ENCODE results near the gene CDH4.

The CDH4 gene

DNA sequence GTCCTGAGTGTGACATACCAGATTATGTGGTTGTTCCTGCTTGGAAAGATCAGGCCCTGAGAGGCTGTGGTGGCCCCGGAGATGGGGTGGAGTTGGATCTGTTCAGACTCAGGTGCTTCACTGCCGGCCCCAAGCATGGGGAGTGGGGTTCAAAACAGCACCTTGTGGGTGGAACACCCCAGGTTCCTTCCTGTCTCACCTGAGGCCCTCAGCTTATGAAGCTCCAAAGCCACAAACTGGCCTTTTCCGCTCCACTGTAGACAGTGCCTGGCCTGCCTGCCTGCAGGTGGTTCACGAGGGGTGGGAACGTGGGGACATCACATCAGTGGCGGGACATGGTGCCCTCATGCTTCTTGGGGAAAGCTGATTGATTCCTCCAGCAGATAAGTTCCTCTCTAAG, 667.2 kb downstream of the CDH4 start:
- Mint-ChIP-seq H3K36me3 (no peaks in the 10 kb centered on the region), H3K4me3 (no peak overlapping the region), H3K4me1 (peaks cover 0 to 1% of the 10 kb centered on the region in 2 donors), H3K9me3 (no peaks in the 10 kb centered on the region), H3K27ac (no peak overlapping the region), H3K27me3 (peaks cover 18 to 22% of the 10 kb centered on the region in 2 donors)
- no peak for DNase-seq
- ATAC-seq (replicated peaks) = no peak

DNA sequence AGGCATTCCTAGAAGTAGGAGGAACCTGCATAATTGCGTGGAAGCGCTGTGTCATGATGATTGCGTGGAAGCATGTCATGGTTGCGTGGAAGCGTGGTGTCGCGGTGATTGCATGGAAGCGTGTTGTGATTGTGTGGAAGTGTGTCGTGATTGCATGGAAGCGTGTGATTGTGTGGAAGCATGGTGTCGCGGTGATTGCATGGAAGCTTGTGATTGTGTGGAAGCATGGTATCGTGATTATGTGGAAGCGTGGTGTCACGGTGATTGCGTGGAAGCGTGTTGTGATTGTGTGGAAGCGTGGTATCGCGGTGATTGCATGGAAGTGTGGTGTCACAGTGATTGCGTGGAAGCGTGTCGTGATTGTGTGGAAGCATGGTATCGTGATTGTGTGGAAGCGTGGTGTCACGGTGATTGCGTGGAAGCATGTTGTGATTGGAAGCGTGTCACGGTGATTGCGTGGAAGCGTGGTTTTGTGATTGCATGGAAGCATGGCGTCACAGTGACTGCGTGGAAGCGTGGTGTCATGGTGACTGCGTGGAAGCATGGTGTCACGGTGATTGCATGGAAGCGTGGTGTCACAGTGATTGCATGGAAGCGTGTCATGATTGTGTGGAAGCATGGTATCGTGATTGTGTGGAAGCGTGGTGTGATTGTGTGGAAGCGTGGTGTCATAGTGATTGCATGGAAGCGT, 667.8 kb downstream of the CDH4 start:
- no peak overlapping the region for H3K27ac Mint-ChIP-seq
- no peaks in the 10 kb centered on the region for H3K9me3 Mint-ChIP-seq
- H3K4me3 Mint-ChIP-seq = no peak overlapping the region
- peaks cover 12 to 18% of the 10 kb centered on the region in 2 donors for H3K27me3 Mint-ChIP-seq
- H3K36me3 Mint-ChIP-seq = no peaks in the 10 kb centered on the region
- ATAC-seq (replicated peaks) = no peak
- DNase-seq = no peak
- no peaks in the 10 kb centered on the region for H3K4me1 Mint-ChIP-seq

DNA sequence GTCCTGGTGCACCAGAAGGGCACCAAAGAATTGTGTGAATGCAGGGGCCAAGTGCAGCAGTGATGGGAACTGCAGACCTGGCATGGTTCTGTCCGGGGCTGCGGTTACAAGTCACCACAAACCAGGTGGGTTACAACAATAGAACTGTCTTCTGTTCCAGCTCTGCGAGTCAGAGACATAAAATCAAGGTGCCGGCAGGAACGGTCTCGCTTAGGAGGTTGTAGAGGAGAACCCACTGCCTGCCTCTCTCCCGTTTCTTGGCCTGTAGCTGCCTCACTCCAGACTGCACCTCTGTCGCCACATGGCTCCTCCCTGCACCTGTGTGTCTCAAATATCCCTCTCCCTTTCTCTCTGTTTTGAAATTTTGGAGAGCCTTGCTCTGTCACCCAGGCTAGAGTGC, 670.4 kb downstream of the CDH4 start:
- Mint-ChIP-seq H3K4me1 (no peaks in the 10 kb centered on the region), H3K27ac (no peak overlapping the region), H3K27me3 (no peaks in the 10 kb centered on the region), H3K4me3 (no peak overlapping the region), H3K36me3 (no peaks in the 10 kb centered on the region), H3K9me3 (no peaks in the 10 kb centered on the region)
- DNase-seq (no peak), ATAC-seq (replicated peaks) (no peak)

DNA sequence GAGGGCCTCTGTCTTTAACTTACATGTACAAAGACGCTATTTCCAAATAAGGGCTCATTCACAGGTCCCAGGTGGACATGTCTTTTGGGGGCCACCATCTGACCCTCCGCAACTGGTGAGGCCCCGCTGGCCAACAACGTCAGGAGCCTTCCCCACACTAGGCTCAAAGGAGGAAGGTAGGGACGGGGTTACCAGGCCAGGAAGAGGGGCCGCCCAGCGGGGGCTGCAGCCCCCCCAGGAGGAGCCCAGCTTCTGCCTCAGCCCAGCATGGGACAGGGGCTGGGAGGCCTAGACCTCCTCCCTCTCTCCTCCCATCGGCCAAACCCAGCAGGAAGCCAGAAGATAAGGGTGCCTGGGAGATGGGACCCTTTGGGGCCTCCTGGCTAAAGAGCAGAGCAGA, 670.9 kb downstream of the CDH4 start:
- H3K27me3 Mint-ChIP-seq = no peaks in the 10 kb centered on the region
- no peak overlapping the region for H3K27ac Mint-ChIP-seq
- H3K9me3 Mint-ChIP-seq = no peaks in the 10 kb centered on the region
- no peak for DNase-seq
- H3K36me3 Mint-ChIP-seq = no peaks in the 10 kb centered on the region
- H3K4me1 Mint-ChIP-seq = no peaks in the 10 kb centered on the region
- ATAC-seq (replicated peaks) = no peak
- H3K4me3 Mint-ChIP-seq = no peak overlapping the region

DNA sequence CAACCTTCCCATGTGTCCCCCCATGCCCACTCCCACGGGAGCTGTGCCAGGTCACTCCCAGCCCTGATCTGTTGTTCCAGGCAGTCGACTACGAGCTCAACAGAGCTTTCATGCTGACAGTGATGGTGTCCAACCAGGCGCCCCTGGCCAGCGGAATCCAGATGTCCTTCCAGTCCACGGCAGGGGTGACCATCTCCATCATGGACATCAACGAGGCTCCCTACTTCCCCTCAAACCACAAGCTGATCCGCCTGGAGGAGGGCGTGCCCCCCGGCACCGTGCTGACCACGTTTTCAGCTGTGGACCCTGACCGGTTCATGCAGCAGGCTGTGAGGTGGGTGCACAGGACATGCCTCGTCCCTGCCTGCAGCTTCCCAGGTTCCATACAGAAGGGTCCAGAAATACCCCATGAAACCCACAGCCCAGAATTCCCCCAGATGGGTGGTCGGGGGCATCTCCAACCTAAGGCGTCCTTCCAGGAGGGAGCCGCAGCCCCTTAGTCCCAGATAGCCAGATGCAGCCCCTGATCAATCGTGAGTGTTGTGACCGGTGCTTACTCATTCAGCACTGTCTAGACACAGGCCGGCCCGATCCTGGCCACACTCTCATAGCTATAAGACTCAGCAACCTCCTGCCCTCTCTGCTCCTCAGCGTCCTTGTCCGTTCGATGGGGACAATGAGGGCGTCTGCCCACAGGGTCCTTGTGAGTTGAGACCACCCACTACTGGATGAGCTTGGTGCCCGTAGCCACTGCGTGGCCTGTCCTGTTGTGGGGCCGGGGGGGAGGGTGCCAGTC, 671.5 kb downstream of the CDH4 start:
- H3K27ac Mint-ChIP-seq = no peak overlapping the region
- no peaks in the 10 kb centered on the region for H3K4me1 Mint-ChIP-seq
- ATAC-seq (replicated peaks) = no peak
- H3K36me3 Mint-ChIP-seq = no peaks in the 10 kb centered on the region
- H3K27me3 Mint-ChIP-seq = no peaks in the 10 kb centered on the region
- DNase-seq = no peak
- no peaks in the 10 kb centered on the region for H3K9me3 Mint-ChIP-seq
- H3K4me3 Mint-ChIP-seq = no peak overlapping the region

DNA sequence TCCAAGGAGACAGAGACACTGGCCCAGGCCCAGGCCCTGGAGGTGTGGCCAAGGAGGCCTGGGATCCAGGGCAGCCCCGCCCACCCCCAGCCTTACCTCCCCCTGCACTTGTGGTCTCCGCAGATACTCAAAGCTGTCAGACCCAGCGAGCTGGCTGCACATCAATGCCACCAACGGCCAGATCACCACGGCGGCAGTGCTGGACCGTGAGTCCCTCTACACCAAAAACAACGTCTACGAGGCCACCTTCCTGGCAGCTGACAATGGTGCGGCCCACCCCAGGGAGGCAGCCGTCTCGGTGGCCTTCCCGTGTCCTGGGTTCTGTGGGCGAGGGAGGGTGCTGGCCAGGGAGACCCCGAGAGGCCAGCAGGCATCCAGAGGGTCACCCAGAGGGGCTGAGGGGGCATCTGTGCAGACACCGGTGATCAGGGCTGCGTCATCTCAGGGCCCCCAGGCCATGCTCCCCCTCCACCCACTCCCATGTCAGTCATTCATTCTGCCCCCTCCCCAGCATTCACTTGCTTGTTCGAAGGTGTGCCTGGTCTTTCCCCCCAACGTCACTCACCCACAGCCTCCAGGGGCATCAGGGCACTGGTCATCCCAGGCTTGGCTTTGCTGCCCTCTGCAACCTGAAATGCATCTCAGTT, 672.3 kb downstream of the CDH4 start:
- no peak overlapping the region for H3K4me3 Mint-ChIP-seq
- DNase-seq (no peak), ATAC-seq (replicated peaks) (no peak)
- no peaks in the 10 kb centered on the region for H3K36me3 Mint-ChIP-seq
- H3K4me1 Mint-ChIP-seq = no peaks in the 10 kb centered on the region
- H3K27me3 Mint-ChIP-seq = no peaks in the 10 kb centered on the region
- H3K27ac Mint-ChIP-seq = no peak overlapping the region
- H3K9me3 Mint-ChIP-seq = no peaks in the 10 kb centered on the region

DNA sequence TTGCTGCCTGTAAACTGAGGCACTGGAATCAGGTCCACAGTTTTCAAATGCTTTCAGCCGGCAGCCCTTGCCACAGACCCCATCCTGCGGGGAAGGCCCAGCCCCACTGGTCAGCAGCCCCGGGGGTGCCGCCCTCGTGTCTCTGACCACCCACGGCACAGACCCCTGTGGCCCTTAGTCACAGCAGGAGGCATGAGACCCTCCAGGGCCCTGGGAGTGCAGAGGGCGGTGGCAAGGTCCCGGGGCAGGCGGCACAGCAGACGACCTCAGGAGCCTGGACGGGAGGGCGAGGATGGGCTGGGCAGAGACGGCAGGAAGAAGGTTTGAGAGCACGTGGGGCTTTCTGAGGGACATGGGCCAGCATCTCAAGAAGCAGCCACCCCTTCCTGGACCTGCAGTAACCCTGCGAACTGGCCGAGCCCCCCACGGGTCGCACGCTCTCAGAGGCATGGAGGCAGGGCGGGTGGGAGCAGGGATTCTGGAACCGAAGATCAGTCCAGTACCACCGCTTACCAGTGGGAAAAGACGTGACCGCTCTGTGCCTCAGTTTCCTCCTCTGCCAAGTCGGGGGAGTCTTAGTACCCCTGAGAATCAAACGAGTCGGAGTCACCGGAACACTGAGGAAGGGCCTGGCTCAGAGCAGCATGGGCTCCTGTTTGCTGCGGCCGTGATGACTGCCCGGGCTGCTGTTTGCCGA, 672.9 kb downstream of the CDH4 start:
- Mint-ChIP-seq H3K27me3 (no peaks in the 10 kb centered on the region), H3K9me3 (no peaks in the 10 kb centered on the region), H3K36me3 (no peaks in the 10 kb centered on the region), H3K27ac (no peak overlapping the region), H3K4me3 (no peak overlapping the region), H3K4me1 (no peaks in the 10 kb centered on the region)
- ATAC-seq (replicated peaks) (no peak), DNase-seq (no peak)

DNA sequence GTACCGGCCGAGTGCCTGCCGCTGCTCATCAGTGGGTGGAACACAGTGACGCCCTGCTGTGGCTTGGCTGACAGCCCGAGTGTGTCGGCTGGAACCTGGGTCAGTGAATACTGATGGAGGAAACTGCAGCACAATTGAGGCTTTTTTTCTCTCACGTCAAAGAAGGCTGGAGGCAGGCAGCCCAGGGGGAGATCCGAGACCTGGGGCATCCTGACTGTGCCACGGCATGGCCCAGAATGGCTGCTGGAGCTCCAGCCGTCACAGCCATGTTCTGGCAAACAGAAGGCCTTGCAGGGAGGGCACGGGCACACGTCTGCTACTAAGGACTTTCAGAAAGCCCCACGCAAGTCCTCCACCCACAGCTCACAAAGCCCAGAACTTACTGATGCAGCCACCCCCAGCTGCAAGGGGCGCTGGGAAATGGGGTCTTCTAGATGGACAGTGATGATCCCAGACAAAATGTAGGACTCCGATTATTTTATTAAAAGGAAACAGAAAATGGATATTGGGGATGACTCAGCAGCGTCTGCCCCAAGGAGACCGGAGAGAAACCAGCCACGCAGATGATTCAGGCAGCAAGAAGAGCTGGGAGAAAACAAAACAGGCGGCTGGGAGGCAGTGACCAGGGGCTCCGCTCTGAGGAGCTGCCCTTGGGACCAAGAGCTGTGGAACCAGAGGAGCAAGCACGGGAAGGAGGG, 673.6 kb downstream of the CDH4 start:
- no peaks in the 10 kb centered on the region for H3K4me1 Mint-ChIP-seq
- no peaks in the 10 kb centered on the region for H3K27me3 Mint-ChIP-seq
- no peak overlapping the region for H3K27ac Mint-ChIP-seq
- H3K9me3 Mint-ChIP-seq = no peaks in the 10 kb centered on the region
- DNase-seq (no peak), ATAC-seq (replicated peaks) (no peak)
- no peaks in the 10 kb centered on the region for H3K36me3 Mint-ChIP-seq
- H3K4me3 Mint-ChIP-seq = no peak overlapping the region

DNA sequence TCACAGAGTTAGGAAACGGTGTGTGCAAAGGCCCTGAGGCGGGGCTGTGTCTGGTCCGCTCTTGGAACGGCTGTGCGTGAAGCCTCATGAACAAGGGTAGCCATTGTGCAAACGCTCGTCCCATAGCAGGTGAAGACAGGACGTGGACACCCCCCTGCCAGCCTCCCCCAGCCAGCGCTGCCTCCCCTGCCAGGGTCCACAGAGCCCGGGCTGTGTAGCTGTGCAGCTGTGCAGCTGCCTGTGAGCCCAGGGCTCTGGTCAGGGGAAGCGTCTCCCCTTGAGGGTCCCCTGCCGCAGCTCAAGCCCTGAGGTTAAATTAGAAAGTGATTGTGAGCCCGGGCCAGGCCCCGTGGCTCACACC, 674.2 kb downstream of the CDH4 start:
- DNase-seq = no peak
- Mint-ChIP-seq H3K36me3 (no peaks in the 10 kb centered on the region), H3K9me3 (no peaks in the 10 kb centered on the region), H3K27ac (no peak overlapping the region), H3K4me1 (no peaks in the 10 kb centered on the region), H3K4me3 (no peak overlapping the region), H3K27me3 (no peaks in the 10 kb centered on the region)
- no peak for ATAC-seq (replicated peaks)

DNA sequence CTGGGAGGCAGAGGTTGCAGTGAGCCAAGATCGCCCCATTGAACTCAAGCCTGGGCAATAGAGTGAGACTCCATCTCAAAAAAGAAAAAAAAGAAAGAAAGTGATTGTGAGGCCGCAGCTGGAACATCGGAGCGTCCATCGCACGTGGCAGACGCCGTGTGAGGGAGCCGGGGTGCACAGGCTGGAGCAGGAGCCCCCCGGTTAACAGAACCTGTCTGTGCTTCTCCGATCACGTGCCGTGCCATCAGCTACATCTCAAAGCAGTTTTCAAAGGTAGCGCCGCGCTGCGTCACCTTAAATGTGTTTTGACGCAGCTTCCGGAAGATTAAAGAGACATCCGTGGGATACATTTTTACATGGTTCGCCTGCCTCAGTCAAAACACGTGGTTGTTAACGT, 674.7 kb downstream of the CDH4 start:
- H3K9me3 Mint-ChIP-seq = no peaks in the 10 kb centered on the region
- no peaks in the 10 kb centered on the region for H3K36me3 Mint-ChIP-seq
- no peaks in the 10 kb centered on the region for H3K27me3 Mint-ChIP-seq
- DNase-seq (no peak), ATAC-seq (replicated peaks) (no peak)
- H3K4me1 Mint-ChIP-seq = no peaks in the 10 kb centered on the region
- H3K27ac Mint-ChIP-seq = no peak overlapping the region
- no peak overlapping the region for H3K4me3 Mint-ChIP-seq

DNA sequence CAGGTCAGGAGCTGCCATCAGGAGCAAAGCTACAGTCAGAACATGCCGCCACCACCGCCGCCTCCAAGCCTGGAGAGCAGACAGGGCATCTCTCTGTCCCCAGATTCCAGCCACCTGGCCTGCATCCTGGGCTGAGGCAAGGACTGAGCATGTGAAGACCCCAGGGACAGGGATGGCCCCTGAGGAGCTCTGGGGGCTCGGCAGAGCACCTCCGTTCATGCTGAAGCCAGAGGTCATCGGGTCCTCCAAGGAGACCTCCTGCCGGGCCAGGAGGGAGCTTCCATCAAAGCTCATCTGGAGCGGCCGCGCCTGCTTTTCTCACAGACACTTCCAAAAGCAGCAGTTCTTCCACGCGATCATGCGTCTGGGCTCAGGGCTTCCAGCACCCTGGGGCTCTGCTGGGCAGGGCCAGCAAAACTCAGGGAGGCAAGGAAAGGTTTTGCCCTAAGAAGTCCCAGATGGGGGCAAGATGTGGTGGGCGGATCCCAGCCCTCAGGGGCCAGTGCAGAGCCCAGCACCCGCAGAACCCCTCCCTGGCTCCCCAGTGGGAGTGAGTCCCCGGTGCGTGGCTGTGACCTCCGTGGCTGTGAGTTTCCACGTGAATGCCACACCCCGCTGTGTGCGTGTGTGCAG, 675.2 kb downstream of the CDH4 start:
- H3K36me3 Mint-ChIP-seq = no peaks in the 10 kb centered on the region
- no peak for DNase-seq
- ATAC-seq (replicated peaks) = no peak
- H3K27ac Mint-ChIP-seq = no peak overlapping the region
- no peaks in the 10 kb centered on the region for H3K9me3 Mint-ChIP-seq
- no peaks in the 10 kb centered on the region for H3K27me3 Mint-ChIP-seq
- no peaks in the 10 kb centered on the region for H3K4me1 Mint-ChIP-seq
- no peak overlapping the region for H3K4me3 Mint-ChIP-seq

DNA sequence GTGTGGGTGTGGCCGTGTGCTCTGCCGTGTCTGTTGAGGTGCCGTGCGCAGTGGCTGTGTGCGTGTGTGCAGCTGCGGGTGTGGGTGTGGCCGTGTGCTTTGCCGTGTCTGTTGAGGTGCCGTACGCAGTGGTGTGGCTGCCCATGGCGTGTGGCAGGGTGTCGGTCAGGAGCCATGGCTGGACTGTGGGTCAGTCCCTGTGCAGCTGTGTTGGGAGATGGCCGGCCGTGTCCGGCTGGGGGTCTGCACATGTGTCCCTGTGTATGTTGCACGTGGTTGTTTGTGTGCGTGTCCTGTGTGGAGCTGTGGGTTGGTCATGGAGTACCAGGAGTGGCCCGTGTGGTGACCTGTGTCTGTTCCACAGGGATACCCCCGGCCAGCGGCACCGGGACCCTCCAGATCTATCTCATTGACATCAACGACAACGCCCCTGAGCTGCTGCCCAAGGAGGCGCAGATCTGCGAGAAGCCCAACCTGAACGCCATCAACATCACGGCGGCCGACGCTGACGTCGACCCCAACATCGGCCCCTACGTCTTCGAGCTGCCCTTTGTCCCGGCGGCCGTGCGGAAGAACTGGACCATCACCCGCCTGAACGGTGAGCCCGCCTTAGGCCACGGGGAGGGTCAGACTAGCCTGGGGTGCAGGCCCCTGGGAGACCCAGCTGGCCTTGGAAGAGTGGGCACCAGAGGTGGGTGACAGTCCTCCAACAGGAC, 675.9 kb downstream of the CDH4 start:
- H3K27ac Mint-ChIP-seq = no peak overlapping the region
- H3K9me3 Mint-ChIP-seq = no peaks in the 10 kb centered on the region
- H3K4me1 Mint-ChIP-seq = no peaks in the 10 kb centered on the region
- H3K27me3 Mint-ChIP-seq = peaks cover 0 to 5% of the 10 kb centered on the region in 2 donors
- ATAC-seq (replicated peaks) = no peak
- H3K36me3 Mint-ChIP-seq = no peaks in the 10 kb centered on the region
- no peak for DNase-seq
- no peak overlapping the region for H3K4me3 Mint-ChIP-seq

DNA sequence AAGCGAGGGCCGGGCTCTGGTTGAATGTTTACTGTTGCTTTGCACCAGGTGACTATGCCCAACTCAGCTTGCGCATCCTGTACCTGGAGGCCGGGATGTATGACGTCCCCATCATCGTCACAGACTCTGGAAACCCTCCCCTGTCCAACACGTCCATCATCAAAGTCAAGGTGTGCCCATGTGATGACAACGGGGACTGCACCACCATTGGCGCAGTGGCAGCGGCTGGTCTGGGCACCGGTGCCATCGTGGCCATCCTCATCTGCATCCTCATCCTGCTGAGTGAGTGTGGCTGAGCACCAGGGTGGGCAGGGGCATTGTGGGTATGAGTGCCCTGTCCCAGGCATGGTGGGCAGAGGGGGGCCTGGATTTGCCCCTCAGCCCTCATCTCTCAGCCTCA, 677.5 kb downstream of the CDH4 start:
- H3K4me1 Mint-ChIP-seq = no peaks in the 10 kb centered on the region
- peaks cover 0 to 5% of the 10 kb centered on the region in 2 donors for H3K27me3 Mint-ChIP-seq
- no peak overlapping the region for H3K4me3 Mint-ChIP-seq
- no peak overlapping the region for H3K27ac Mint-ChIP-seq
- no peaks in the 10 kb centered on the region for H3K36me3 Mint-ChIP-seq
- H3K9me3 Mint-ChIP-seq = no peaks in the 10 kb centered on the region
- DNase-seq (no peak), ATAC-seq (replicated peaks) (no peak)
